H7 (cell line): ENCODE results near the gene RIN1. TPM values are rescaled to one million over a fixed set of nuclear protein-coding genes. Genes with fewer than 3 reads are reported as not detected.
"Not testable (repeated sequence)": the region's sequence is repeated elsewhere in the genome, so short reads cannot be mapped to it uniquely, and the experiment has no call there.

Experiments used
- DNase-seq: peaks from one replicate; pipeline ENCODE4 v3.0.0; 2012
- H3K27me3 ChIP-seq: 2 replicates; pipeline ENCODE4 v1.6.0; 2011; ENCODE audit warnings: mild to moderate bottlenecking, low read length; ENCODE audit not compliant: control insufficient read depth, insufficient read depth
- H3K36me3 ChIP-seq: replicated peaks from 2 replicates; pipeline ENCODE4 v1.5.1; 2011; ENCODE audit warnings: low read length; ENCODE audit not compliant: control insufficient read depth, insufficient read depth
- H3K4me3 ChIP-seq: 2 replicates; pipeline ENCODE4 v1.5.1; 2011; ENCODE audit warnings: low read depth, mild to moderate bottlenecking, control low read depth, low read length, moderate library complexity; ENCODE audit not compliant: insufficient read depth
- total RNA-seq: library from RNA; depleted of rRNA; stranded (reverse); fragments of >200 nt; shearing (Covaris generic); gene quantifications from 2 replicates; pipeline ENCODE4 v1.2.3, GENCODE V29; 2014

RIN1 gene
- total RNA-seq, 1 experiment from 2014 or later, result 7.2 TPM

DNA sequence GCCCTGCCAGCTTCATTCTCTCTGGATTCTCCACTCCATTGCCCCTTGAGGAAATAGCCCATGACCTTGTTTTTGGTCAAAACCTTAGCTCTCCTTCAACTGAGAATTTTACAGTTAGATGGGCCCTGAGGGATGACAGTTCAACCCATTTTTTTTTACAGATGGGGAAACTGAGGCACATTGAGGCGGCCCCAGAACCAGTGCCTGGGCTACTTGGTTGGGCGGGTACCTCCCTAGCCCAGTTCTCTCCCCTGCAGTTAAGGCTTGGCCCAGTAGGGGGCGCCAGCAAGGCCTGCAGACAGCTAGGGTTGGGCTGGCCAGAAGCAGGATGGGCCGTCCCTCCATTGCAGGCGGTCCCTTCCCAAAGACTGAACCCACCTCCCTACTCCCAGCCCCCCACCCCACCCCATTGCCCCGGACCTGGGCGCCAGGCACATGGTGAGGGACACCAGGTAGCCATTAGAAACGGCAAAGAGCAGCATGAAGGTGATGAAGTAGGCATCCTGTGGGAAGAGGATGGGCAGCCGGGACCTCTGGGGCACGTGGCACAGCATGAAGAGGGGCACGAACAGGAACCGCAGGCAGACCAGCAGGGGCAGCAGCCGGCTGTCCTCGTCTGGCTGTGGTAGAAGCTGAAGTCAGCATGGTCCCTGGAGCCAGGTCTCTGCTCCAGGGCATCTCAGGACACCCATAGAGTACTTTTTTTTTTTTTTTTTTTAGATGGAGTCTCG is 27.7 kb upstream of the RIN1 start:
- Histone ChIP-seq H3K27me3 (no peaks in the 10 kb centered on the region), H3K4me3 (no peak overlapping the region), H3K36me3 (peaks cover 39% of the 10 kb centered on the region)
- DNase-seq, result peak; percentile 97

DNA sequence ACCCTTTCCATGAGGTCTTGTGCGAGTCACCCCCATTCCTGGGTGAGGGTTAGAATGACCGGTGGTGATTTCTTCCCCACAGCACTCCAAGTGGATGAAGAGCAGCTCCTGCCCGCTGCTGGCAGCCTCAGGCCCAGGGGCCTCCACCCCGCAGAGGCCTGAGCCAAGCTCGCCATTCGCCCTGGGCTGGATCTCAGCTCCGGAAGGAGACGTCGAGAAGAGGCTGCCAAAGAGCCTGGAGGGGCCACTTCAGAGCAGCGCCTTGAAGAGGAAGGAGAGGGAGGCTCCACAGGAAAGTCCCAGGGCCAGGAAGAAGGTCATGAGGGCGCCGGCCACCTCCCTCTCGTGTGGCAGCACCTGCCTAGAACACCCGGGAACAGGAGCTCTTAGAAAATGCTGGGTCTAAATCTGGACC is 27.0 kb upstream of the RIN1 start:
- peak; percentile 35 for DNase-seq
- Histone ChIP-seq H3K36me3 (peaks cover 32% of the 10 kb centered on the region), H3K27me3 (no peaks in the 10 kb centered on the region), H3K4me3 (no peak overlapping the region)

DNA sequence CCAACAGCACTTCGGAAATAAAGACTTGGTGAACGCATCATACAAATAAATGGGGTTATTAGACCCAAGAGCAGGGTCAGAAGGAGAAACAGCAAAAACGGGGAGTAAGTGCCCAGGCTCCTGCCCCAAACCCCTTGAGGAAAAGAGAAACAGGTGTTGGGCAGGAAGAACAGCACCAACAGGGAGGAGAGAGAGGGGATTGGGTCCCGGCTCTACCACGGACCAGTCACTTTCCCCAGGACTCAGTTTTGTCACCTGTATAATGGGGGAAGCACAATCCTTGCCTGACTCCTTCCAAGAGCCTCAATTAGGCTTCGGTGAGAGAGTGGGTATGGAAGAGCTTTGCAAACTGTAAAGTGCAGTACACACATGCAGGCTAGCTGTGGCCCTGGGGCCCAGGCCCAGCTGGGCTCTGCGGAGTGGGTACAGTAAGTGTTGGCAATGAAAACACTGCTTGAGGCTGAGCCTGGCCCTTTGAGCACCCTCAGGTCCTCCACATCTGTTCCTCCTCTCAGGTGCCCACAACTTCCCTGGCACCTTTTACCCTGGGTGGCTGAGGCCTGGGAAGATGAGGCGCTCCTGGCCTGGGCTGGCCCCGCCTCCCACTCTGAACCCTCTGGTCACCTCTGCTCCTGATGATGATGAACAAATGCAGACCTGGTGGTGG is 26.4 kb upstream of the RIN1 start:
- H3K4me3 ChIP-seq, result no peak overlapping the region
- H3K27me3 ChIP-seq, result no peaks in the 10 kb centered on the region
- no peak for DNase-seq
- peaks cover 26% of the 10 kb centered on the region for H3K36me3 ChIP-seq

DNA sequence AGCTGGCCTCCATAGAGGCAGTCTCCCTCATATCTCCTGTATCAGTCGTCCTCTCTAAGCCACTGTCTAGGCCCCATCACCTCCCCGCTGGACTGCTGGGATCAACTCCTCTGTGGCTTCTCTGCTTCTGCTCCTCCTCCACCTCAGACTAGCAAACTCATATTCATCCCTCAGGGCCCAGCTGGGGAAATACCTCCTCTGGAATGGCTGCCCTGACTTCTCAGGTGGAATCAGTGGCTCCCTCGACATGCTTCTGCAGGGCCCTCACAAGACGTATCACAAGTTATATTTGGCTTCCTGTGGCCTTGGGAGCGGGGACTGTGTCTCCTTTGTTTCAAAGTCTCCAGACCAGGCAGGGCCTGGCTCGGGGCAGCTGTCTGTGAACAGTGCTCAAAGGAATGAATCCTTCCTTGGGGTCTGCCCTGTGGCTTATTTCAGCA is 25.3 kb upstream of the RIN1 start:
- peaks cover 19% of the 10 kb centered on the region for H3K36me3 ChIP-seq
- DNase-seq, result peak; percentile 29
- no peaks in the 10 kb centered on the region for H3K27me3 ChIP-seq
- H3K4me3 ChIP-seq, result no peak overlapping the region

DNA sequence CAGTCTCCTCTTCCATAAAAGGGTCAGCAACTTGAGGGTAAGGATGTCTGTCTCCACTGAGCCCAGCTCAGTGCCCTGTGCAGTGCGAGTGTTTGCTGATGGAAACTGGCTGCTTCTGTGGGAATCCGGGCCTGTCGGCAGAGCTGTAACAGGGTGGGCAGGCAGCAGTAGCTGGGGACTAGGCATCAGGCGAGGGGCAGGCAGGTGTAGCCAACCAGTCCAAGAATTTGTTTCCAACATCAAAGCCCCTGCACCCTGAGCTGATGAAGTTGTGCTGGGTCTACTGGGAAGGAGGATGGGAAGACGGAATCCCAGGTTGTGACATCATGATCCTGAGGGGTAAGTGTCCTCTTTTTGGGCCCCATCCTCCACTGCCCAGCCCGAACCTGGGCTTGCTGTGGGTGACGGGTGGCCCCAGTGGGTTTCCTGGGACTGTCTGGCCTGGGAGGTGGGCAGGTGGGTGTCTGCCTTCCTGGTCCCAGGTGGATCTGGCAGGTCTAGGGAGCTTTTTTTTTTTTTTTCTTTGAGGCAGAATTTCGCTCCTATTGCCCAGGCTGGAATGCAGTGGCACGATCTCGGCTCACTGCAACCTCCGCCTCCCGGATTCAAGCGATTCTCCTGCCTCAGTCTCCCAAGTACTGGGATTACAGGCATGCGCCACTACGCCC is 24.3 kb upstream of the RIN1 start:
- DNase-seq, result peak; percentile 52
- Histone ChIP-seq H3K4me3 (no peak overlapping the region), H3K27me3 (no peaks in the 10 kb centered on the region)

DNA sequence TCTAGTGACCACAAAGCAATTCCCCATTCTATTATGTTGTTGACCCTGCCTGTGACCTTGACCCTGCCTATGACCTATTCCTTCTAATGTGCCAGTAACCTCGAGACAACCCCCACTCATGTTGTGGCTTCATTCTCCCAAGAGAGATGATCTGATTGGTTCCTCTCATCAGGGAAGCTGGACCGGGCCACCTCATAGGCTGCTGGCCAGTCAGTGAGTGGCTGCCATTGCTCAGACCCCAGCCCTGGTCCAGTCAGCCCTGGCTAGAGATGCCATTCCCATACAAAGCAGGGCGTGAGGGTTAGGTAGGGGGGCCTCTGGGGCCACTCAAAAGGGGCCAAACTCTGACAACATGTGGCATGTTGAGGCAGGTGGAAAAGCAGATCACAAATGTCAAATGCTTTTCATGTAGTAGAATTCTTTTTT is 23.4 kb upstream of the RIN1 start:
- Histone ChIP-seq H3K36me3 (peaks cover 11% of the 10 kb centered on the region), H3K27me3 (no peaks in the 10 kb centered on the region)
- peak; percentile 82 for DNase-seq

More for the DNA sequence above, 24.3 kb upstream of the RIN1 start:
- H3K36me3 ChIP-seq, result peaks cover 16% of the 10 kb centered on the region

DNA sequence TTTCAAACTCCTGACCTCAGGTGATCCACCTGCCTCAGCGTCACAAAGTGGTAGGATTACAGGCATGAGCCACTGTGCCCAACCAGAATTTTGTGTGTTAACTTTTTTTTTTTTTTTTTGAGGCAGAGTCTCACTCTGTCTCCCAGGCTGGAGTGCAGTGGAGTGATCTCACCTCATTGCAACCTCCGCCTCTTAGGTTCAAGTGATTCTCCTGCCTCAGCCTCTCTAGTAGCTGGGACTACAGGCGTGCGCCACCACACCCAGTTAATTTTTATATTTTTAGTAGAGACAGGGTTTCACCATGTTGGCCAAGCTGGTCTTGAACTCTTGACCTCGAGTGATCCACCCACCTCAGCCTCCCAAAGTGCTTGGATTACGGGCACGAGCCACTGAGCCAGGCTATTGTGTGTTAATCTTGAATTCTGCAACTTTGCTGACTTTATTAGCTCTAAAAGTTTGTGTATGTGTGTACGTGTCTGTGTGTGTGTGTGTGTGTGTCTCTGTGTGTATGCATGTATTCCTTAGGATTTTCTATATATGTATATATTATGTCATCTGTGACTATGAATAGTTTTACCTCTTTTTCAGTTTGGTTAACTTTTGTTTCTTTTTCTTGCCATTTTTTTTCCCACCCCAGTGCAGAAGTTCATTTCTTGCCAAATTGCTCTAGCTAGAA is 14.5 kb upstream of the RIN1 start:
- H3K36me3 ChIP-seq, H3K27me3 ChIP-seq, H3K4me3 ChIP-seq, DNase-seq: not testable (repeated sequence)

More for the DNA sequence above, 23.4 kb upstream of the RIN1 start:
- no peak overlapping the region for H3K4me3 ChIP-seq

DNA sequence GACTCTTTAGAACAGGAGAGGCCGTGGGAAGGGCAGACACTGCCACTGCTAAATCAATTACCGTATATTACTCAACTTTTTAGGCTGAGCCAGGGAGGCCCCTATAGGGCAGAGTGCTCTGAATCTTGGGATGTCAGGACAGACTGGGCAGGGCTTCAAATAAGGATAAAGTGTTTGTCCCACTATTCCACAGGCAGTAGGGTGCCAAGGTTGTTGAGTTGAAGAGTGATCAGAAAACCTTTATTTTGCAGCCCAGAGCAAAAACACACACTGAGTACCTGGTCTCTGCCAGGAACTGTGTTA is 12.8 kb upstream of the RIN1 start:
- H3K27me3 ChIP-seq, result peaks cover 6% of the 10 kb centered on the region
- H3K36me3 ChIP-seq, result no peaks in the 10 kb centered on the region
- H3K4me3 ChIP-seq, result no peak overlapping the region
- no peak for DNase-seq

DNA sequence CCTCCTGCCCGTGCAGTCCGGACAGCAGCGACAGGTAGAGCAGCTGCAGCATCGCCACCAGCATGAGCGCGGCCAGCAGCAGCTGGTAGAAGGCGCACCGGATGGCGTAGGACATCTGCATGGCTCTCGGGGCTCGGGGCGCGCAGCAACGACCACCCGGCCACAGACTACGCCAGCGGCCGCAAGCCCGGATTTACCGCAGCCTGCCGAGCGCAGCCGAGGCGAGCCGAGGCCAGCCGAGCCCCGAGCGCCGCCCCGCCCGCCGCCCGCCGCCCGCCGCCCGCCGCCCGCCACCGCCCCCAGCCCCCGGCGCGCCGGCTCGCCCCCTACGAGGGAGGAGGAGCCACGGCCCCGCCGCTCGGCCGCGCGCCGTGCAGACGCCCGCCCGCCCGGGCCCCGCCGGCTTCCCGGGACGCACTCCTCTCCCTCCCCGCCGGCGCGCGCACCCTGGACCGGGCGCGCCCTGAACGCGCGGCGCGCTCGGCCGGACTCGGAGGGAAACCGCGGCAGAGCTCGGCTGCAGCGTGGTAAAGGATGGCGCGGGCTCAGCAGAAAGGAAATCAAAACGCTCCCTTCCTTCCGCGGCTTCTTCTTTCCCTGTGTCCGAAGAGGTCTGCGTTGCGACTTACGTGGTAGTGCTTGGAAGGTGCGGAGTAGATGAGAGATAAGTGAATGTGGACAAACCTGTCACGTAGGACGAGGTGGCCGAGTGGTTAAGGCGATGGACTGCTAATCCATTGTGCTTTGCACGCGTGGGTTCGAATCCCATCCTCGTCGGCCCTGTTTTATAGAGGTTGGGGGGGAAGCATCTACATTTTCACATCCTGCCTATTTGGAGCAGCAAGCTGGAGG is 11.4 kb upstream of the RIN1 start, which contains the start of gene B4GAT1:
TSS of gene B4GAT1 (minus strand) at position 205 of the 852 bp plus-strand sequence. CDS start at position 121, 84 bp downstream.
- Histone ChIP-seq H3K4me3 (peak within 1 kb of the TSS; percentile 90), H3K36me3 (no peaks in the 10 kb centered on the region; the same call in 1 of the 2 replicates), H3K27me3 (peaks cover 6% of the 10 kb centered on the region)
- DNase-seq, result peak; percentile 96

DNA sequence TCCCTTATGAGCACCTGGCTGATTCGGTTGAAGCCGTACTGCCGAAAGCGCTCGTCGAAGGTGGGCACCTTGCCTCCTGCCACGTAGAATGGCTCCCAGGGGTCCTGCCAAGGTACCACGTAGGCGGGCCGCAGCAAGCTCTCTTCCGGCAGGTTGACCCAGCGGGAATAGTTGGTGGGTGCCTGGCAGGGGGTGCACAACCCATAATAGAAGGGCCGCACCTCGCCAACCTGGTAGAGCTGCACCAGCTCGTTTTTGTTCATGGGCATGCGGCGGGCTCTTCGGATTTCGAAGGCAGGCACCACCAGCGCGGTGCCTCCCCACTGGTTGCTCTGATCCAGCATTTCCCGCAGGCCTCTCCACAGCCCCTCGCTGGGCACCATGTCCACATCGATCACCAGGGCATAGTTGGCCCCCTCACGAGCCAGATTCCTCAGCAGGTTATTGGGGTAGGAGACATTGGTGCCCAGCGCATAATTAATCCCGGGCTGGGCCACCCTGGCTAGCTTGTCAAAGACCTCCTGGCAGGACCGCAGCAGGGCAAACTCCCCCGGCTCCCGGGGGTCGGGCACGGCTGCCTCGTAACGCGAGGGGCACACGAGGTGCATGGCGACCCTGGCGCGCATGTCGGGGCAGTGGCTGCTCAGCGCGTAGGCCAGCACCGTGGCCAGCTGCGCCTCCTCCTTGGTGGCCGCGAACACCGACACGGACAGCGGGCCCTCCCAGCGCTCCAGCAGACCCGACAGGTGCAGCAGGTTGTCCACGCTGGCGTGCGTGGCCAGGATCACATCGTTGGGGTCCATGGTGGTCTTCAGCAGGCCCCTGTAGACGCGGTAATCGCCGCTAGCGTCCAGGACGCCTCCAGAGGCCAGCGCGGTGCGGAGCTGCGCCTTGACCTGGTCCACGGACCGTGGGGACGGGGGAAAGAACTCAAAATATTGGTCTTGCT is 10.5 kb upstream of the RIN1 start:
- Histone ChIP-seq H3K36me3 (peaks cover 2% of the 10 kb centered on the region), H3K4me3 (peak overlapping the region; percentile 90), H3K27me3 (peaks cover 6% of the 10 kb centered on the region)
- DNase-seq, result peak; percentile 71

DNA sequence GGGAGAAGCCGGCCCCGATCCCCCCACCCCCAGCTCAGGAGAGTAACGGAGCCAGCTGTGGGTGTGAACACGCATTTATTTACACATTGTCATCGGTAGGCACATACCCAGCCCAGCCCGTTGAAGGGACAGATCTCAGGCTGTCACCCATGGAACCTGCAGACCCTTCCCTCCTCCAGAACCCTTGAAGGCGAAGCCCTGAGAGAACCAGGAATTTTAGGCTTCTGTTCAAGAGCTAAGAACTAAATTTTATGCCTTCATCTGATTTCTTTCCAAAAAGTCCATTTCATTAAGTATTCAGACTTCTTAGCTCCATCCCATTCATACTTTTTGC is 9.0 kb upstream of the RIN1 start:
- no peak for DNase-seq
- H3K27me3 ChIP-seq, result peaks cover 6% of the 10 kb centered on the region
- H3K36me3 ChIP-seq, result peaks cover 9% of the 10 kb centered on the region
- H3K4me3 ChIP-seq, result no peak overlapping the region; the same call in none of the 2 replicates

DNA sequence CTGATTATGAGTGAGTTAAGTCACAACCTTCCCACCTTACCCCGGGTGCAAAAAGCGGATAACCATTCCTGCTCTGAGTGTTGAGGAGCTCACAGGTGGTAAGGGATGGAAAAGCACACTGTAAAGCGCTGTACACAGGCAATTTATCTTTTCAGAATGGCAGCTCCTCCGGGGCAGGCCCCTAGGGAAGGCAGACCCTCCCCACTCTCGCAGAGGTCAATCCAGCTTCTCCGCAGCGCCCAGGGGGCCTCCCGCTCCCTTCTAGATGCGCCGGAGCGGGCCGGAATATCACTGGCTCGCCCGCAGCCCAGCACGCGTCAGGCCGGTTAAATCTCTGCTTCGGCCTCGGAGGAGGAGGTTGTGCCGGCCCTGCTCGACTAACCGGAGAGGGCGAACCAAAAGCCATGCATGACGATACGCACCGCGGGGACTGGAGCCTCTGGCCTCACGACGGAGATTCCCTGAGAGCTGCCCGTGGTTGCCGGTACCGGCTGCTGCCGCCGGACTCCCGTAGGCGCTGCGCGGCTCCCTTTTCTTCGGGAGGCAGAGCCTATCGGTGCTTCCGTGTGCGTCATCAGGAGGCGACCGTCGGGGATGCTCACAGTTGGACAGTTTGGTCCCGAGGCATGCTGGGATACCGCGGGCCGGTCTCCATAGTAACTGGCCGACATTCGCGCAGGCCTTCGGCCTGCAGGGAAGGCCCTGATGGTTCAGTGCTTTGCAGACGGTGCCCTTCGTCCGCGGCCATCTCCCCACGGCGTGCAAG is 8.5 kb upstream of the RIN1 start, which contains the start of gene BRMS1:
TSS of gene BRMS1 (minus strand) at position 555 of the 766 bp plus-strand sequence. CDS start 2,870 bp downstream, outside the sequence.
- DNase-seq, result peak; percentile 97
- Histone ChIP-seq H3K36me3 (peaks cover 12% of the 10 kb centered on the region), H3K27me3 (peaks cover 6% of the 10 kb centered on the region), H3K4me3 (peak within 1 kb of the TSS; percentile 98)
